Coronary artery (tissue), 2 donors: ENCODE measurements around the gene SP6.

ENCODE experiments used
- DNase-seq: peaks from one replicate; pipeline ENCODE4 v3.0.0-alpha.2; 2017; ENCODE audit warnings: low spot score
- H3K27ac ChIP-seq, 2 donors: fragments of 200-600 bp; sonication (generic); one replicate each; pipeline ENCODE4 v1.5.1; 2016 to 2019
- H3K4me3 ChIP-seq: fragments of 200-600 bp; sonication (generic); 2 replicates; pipeline ENCODE4 v1.5.1; 2016; ENCODE audit warnings: mild to moderate bottlenecking, moderate library complexity
- TF ChIP-seq, protein P1 (sequence below): fragments of 200-600 bp; sonication (generic); IDR thresholded peaks from one replicate; pipeline ENCODE4 v1.5.1; 2019; ENCODE audit warnings: antibody characterized with exemption

Gene SP6

DNA sequence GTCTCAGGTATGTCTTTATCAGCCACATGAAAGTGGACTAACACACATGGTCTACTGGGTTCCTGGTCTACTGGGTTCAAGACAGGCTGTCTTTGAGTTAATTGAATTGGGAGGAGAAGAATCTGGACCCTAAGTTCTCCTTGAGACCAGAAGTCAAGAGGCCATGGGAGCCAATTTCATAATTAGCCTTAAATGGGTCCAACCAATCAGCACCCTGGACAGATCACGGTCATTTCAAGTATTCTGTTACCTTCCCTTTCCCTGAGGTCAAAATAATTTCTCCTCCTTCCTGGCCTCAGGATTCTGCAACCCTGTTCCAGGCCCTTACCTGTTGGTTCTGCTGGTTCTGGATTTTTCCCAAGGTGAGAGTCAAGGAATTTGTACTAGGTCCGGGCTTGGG is 53.2 kb downstream of the SP6 start:
- DNase-seq: peak; percentile 7
- TF ChIP-seq, protein P1, sequence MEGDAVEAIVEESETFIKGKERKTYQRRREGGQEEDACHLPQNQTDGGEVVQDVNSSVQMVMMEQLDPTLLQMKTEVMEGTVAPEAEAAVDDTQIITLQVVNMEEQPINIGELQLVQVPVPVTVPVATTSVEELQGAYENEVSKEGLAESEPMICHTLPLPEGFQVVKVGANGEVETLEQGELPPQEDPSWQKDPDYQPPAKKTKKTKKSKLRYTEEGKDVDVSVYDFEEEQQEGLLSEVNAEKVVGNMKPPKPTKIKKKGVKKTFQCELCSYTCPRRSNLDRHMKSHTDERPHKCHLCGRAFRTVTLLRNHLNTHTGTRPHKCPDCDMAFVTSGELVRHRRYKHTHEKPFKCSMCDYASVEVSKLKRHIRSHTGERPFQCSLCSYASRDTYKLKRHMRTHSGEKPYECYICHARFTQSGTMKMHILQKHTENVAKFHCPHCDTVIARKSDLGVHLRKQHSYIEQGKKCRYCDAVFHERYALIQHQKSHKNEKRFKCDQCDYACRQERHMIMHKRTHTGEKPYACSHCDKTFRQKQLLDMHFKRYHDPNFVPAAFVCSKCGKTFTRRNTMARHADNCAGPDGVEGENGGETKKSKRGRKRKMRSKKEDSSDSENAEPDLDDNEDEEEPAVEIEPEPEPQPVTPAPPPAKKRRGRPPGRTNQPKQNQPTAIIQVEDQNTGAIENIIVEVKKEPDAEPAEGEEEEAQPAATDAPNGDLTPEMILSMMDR: no peak
- no peak overlapping the region for H3K27ac ChIP-seq
- no peak overlapping the region for H3K4me3 ChIP-seq
